GM18498 (cell line): ENCODE results near the gene E4F1.

Experiments
- ATAC-seq: cut with Tn5 transposase; IDR thresholded peaks from one replicate; pipeline ENCODE4 v1.9.1; 2021; ENCODE audit warnings: mild to moderate bottlenecking, moderate library complexity; ENCODE audit not compliant: unreplicated experiment

Gene E4F1

GRCh38 chr16:2228161-2228824 is 4.9 kb downstream of the E4F1 start:
- no peak for ATAC-seq

GRCh38 chr16:2229091-2229490 is 5.7 kb downstream of the E4F1 start:
- no peak for ATAC-seq

DNA sequence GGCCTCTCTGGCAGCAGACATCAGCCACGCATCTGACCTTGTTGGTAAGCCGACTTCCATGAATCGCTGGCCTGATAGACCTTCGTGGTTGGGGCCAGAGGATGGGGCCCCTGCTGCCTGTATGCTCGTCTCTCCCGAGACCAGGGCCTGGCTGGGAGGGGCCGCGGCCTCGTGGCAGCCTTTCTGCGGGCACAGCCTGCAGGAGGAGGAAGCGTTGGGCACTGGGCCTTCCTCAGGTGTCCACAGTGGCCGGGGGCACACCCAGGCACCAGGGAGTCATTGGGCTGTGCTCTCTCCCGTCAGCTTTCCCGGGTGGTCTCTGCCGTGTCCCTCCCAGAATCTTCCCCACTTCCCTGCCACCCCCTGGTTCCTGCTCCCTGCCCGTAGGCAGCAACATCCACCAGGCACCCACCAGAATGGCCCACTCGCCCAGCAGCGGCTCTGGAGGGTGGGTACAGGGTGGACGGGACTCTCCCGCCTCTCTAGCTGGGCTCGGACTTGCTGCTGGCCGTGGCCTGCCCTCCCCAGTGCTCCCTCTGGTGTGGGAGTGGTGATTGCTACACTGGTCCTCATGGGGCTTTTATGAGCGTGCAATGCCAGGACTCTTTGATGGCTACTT is 6.3 kb downstream of the E4F1 start:
- no peak for ATAC-seq

- ATAC-seq = no peak
These were observed 7.0 kb downstream of the E4F1 start for GRCh38 chr16:2230376-2230775.

- no peak for ATAC-seq
These were observed 7.9 kb downstream of the E4F1 start for GRCh38 chr16:2231016-2231931.

DNA sequence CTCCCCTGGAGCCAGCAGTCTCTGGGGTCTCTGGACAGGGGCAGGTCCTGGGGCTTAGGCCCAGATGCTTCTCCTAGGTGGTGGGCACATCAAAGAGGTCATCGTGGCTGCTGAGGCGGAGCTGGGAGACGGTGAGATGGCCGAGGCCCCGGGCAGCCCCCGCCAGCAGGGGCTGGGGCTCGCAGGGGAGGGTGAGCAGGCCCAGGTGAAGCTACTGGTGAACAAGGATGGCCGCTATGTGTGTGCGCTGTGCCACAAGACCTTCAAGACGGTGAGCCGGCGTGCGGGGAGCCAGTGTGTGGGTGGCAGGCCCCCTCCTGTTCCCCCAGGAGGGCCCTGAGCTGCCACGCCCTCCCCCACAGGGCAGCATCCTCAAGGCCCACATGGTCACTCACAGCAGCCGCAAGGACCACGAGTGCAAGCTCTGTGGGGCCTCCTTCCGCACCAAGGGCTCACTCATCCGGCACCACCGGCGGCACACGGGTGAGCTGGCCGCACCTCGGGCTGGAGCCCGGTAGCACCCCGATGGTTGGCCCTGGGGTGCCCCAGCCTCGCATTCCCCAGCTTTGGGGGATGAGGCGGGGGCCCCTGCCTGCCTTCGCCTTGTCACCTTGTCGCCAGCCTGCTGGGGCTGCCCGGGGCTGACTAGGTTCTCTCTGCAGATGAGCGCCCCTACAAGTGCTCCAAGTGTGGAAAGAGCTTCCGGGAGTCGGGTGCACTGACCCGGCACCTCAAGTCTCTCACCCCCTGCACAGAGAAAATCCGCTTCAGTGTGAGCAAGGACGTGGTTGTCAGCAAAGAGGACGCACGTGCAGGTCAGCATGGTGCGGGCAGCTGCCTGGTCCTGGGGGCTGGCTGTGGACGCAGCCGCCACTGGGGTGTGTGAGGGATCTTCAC is 9.0 kb downstream of the E4F1 start:
- no peak for ATAC-seq

- ATAC-seq = no peak
These were observed 9.8 kb downstream of the E4F1 start for GRCh38 chr16:2233046-2233775.

DNA sequence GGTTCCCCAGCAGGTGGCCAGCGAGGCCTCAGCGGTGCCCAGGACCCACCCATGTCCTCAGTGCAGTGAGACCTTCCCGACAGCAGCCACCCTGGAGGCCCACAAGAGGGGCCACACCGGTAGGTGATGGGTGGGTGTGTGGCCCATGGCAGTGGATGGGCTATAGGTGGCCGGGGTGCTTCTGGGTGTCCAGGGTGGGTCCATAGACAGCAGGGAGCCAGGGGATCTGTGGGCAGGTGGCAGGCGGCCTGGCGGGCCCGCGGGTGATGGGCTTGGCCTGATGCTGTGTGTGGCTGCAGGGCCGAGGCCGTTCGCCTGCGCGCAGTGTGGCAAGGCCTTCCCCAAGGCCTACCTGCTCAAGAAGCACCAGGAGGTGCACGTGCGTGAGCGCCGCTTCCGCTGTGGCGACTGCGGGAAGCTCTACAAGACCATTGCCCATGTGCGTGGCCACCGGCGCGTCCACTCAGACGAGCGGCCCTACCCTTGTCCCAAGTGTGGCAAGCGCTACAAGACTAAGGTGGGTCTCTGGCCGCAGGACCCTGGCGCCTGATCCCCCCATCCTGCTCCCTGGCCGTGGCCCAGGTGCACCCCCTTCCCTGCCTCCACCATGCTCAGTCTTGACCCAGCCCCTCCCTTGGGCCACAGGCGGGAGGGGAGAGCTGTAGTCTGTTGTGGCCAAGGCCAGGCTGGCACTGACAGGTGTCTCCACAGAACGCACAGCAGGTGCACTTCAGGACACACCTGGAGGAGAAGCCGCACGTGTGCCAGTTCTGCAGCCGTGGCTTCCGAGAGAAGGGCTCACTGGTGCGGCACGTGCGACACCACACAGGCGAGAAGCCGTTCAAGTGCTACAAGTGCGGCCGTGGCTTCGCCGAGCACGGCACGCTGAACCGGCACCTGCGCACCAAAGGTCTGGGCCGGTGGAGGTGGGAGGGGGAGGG is 10.8 kb downstream of the E4F1 start:
- ATAC-seq = no peak

DNA sequence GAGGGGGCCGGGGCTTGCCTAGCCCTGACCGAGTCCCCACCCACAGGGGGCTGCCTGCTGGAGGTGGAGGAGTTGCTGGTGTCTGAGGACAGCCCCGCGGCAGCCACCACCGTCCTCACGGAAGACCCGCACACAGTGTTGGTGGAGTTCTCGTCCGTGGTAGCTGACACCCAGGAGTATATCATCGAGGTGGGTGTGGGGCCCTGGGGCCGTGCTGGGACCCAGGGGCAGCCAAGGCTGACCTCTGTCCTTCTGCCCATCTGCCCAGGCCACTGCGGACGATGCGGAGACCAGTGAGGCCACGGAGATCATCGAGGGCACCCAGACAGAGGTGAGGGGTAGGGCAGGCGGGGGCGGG is 11.4 kb downstream of the E4F1 start:
- ATAC-seq = no peak

DNA sequence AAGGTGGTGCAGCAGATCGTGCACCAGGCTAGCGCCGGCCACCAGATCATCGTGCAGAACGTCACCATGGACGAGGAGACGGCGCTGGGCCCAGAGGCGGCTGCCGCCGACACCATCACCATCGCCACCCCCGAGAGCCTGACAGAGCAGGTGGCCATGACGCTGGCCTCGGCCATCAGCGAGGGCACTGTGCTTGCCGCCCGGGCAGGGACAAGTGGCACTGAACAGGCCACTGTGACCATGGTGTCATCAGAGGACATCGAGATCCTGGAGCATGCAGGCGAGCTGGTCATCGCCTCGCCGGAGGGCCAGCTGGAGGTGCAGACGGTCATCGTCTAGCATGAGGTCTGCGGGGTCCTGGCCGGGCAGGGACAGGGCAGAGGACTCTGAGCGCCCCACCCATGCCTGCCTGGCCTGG is 11.9 kb downstream of the E4F1 start:
- ATAC-seq = no peak

GRCh38 chr16:2235695-2236336 is 12.4 kb downstream of the E4F1 start:
- no peak for ATAC-seq

GRCh38 chr16:2236337-2237101 is 13.1 kb downstream of the E4F1 start, which contains the start of gene DNASE1L2:
DNASE1L2 (plus strand) TSS chr16:2236444; CDS start chr16:2236817, 373 bp downstream.
- no peak for ATAC-seq

DNA sequence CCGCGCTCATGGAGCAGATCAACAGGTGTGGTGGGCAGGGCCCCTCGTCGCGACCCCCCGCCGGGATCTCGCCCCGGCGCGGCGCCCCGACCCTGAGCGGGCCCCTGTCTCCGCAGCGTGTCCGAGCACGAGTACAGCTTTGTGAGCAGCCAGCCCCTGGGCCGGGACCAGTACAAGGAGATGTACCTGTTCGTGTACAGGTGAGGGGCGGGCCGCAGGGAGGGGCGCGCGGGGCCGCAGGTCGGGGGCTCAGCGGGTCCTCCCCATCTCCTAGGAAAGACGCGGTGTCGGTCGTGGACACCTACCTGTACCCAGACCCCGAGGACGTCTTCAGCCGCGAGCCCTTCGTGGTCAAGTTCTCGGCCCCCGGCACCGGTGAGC is 13.7 kb downstream of the E4F1 start:
- no peak for ATAC-seq

GRCh38 chr16:2237493-2238149 is 14.2 kb downstream of the E4F1 start:
- no peak for ATAC-seq

DNA sequence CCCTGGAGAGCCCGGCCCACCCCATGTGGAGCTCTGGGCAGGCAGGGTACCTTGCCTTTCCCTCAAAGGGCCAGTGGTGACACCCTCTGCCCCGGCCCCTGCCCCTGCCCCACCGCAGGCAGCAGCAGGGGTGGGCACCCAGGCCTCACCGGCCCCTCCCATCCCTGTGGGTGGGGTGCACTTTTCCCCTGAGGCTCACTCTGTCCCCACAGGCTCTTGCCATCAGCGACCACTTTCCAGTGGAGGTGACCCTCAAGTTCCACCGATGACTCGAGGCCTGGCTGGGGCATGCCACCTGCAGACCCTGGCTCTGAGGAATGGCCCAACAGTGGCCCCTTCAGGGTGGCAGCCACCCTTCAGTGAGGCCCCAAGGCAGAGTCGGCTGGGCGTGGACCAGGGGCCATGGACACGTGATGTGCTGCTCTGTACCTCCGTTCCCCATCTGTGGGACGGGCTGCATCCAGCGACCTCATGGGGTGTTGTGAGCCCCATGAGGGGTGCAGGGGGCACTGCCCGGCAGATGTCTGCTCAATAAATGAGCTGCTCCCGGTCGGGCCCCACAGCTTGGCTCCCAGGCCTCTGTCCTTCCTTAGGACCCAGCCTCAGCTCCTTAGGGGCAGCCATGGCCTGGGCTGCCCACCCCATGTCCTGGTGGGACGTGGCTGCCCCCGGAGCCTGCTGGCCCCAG is 14.9 kb downstream of the E4F1 start:
- ATAC-seq = no peak

DNA sequence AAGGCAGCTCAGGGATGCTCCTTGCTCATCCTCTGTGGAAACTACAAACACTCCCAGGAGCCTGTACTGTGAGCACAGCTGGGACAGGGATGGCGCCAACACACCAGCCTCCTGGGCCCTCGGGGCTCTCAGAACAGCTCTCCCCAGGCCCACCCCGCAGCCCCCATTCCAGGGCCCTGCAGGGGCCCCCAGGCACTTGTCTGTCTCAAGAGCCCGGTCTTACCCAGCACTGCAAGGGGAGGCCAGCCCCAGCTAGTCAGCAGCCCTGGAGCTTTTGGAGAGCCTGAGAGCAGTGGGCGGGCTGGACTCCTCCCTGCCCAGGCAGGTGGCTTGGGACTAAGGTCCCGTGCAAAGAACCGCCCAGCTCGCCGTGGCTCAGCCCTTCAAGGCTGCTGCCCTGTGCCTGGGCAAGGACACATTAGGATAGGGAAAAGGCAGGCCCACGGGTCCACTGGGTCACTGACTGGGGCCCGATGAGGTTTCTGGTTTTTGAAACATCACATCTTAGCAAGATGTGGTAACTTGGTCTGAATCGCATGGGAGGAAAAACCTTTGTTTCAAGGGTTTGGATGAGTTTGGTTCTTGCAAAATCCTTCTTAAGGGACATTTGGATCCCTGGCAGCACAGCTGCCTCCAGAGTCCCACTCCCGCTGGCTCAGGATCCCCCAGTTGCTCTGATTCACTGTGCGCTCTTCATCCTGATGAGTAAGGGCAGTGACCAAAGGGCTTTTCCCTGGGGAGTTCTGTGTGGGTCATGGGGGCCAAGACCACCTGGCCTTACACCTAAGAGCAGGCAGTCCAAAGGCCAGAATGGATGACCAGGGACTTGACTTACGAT is 15.7 kb downstream of the E4F1 start:
- no peak for ATAC-seq
